CD14-positive monocyte (primary cell): ENCODE measurements around the gene BLVRB. TPM values are rescaled to one million over a fixed set of nuclear protein-coding genes. Genes with fewer than 3 reads are reported as not detected.

Source experiments
- DNase-seq, 3 donors: peaks; one replicate each; pipeline ENCODE4 v3.0.0-alpha.2; 2011 to 2022
- H2AFZ ChIP-seq: 2 replicates; pipeline ENCODE4 v1.6.0; 2012; ENCODE audit warnings: mild to moderate bottlenecking, low read depth, low read length, inconsistent platforms; ENCODE audit not compliant: insufficient read depth, poor library complexity, severe bottlenecking
- H3K27ac ChIP-seq, 2 donors: 1 replicate in 1 of 2; 2 replicates in 1 of 2; pipeline ENCODE4 v1.5.1; 2012 to 2013; ENCODE audit warnings: low read length in 2 of 2, control low read depth in 1 of 2, inconsistent platforms in 1 of 2, low read depth in 1 of 2, mild to moderate bottlenecking in 1 of 2
- H3K27me3 ChIP-seq, 2 donors: one replicate each; pipeline versions ENCODE4 v1.6.0 to v1.6.1; 2011 to 2013; ENCODE audit warnings: low read length in 2 of 2; ENCODE audit not compliant: control insufficient read depth in 2 of 2, insufficient read depth in 2 of 2
- H3K36me3 ChIP-seq, 2 donors: replicated peaks in 1 of 2; 1 replicate in 1 of 2; 2 replicates in 1 of 2; pipeline versions ENCODE4 v1.5.1 to v1.6.1; 2012 to 2013; ENCODE audit warnings: low read length in 2 of 2, control low read depth in 1 of 2, inconsistent platforms in 1 of 2, mild to moderate bottlenecking in 1 of 2; ENCODE audit not compliant: insufficient read depth in 2 of 2, control insufficient read depth in 1 of 2
- H3K4me1 ChIP-seq, 2 donors: 1 replicate in 1 of 2; 2 replicates in 1 of 2; pipeline versions ENCODE4 v1.5.1 to v1.6.1; 2012 to 2013; ENCODE audit warnings: low read length in 2 of 2, control low read depth in 1 of 2, inconsistent platforms in 1 of 2, mild to moderate bottlenecking in 1 of 2, moderate library complexity in 1 of 2; ENCODE audit not compliant: insufficient read depth in 2 of 2, control insufficient read depth in 1 of 2
- H3K4me2 ChIP-seq: replicated peaks from 2 replicates; pipeline ENCODE3; 2012; ENCODE audit warnings: low read length, moderate library complexity, mild to moderate bottlenecking; ENCODE audit not compliant: poor library complexity, severe bottlenecking; ENCODE audit errors: extremely low read depth
- H3K4me3 ChIP-seq, 3 experiments: fragments of 200-600 bp in 1 of 3; sonication (generic) in 1 of 3; replicated peaks in 1 of 3; 1 replicate in 2 of 3; 2 replicates in 1 of 3; pipeline ENCODE4 v1.5.1; 2011 to 2013; ENCODE audit warnings: low read length in 3 of 3, mild to moderate bottlenecking in 3 of 3, control low read depth in 2 of 3, low read depth in 2 of 3, inconsistent platforms in 1 of 3, moderate library complexity in 1 of 3
- H3K79me2 ChIP-seq: 2 replicates; pipeline ENCODE4 v1.6.0; 2012; ENCODE audit warnings: mild to moderate bottlenecking, control low read depth, inconsistent platforms, low read length, moderate library complexity; ENCODE audit not compliant: insufficient read depth
- H3K9ac ChIP-seq: 2 replicates; pipeline ENCODE4 v1.6.0; 2017; ENCODE audit warnings: low read length, mild to moderate bottlenecking; ENCODE audit not compliant: insufficient read depth, poor library complexity, severe bottlenecking
- H3K9me3 ChIP-seq, 2 donors: replicated peaks in 1 of 2; 1 replicate in 1 of 2; 2 replicates in 1 of 2; pipeline versions ENCODE4 v1.5.1 to v1.6.1; 2012 to 2013; ENCODE audit warnings: low read length in 2 of 2, control low read depth in 1 of 2; ENCODE audit not compliant: control insufficient read depth in 1 of 2, insufficient read depth in 1 of 2
- H4K20me1 ChIP-seq: 2 replicates; pipeline ENCODE4 v1.6.0; 2012; ENCODE audit warnings: mild to moderate bottlenecking, low read length, control low read depth, moderate library complexity; ENCODE audit not compliant: insufficient read depth
- H3K27ac Mint-ChIP-seq, 7 donors: one replicate each; pipeline ENCODE4 v1.8.0; 2020; ENCODE audit warnings: mild to moderate bottlenecking in 7 of 7, mixed read lengths in 7 of 7, moderate library complexity in 6 of 7, inconsistent platforms in 2 of 7
- H3K27me3 Mint-ChIP-seq, 3 donors: one replicate each; pipeline ENCODE4 v1.8.0; 2021 to 2022; ENCODE audit warnings: low read depth in 3 of 3, mild to moderate bottlenecking in 3 of 3, mixed read lengths in 3 of 3, moderate library complexity in 3 of 3, inconsistent platforms in 1 of 3
- H3K36me3 Mint-ChIP-seq, 2 donors: one replicate each; pipeline ENCODE4 v1.8.0; 2020; ENCODE audit warnings: mixed read lengths in 2 of 2, inconsistent platforms in 1 of 2, mild to moderate bottlenecking in 1 of 2
- H3K4me1 Mint-ChIP-seq: one replicate; pipeline ENCODE4 v1.8.0; 2020; ENCODE audit warnings: mild to moderate bottlenecking, mixed read lengths
- H3K4me3 Mint-ChIP-seq, 2 donors: one replicate each; pipeline ENCODE4 v1.8.0; 2020; ENCODE audit warnings: mild to moderate bottlenecking in 2 of 2, mixed read lengths in 2 of 2, moderate library complexity in 1 of 2
- H3K9me3 Mint-ChIP-seq, 7 donors: one replicate each; pipeline ENCODE4 v1.8.0; 2020 to 2022; ENCODE audit warnings: mixed read lengths in 7 of 7, mild to moderate bottlenecking in 6 of 7, moderate library complexity in 6 of 7, inconsistent platforms in 2 of 7
- WGBS: methylation state at CpG from one replicate; pipeline ENCODE4 v1.1.5; 2013; ENCODE audit warnings: missing lambda C conversion rate; ENCODE audit not compliant: insufficient coverage; 5-methylcytosine and 5-hydroxymethylcytosine counted together
- intact Hi-C, 2 donors: fragments of 100-400 bp; cut with micrococcal nuclease; formaldehyde crosslinking; loops; one replicate each; pipeline versions ENCODE4 v1.15.0 to v1.15.1; 2023
- polyA plus RNA-seq, 3 donors: library from polyadenylated mRNA; depleted of rRNA in 1 of 3; unstranded in 2 of 3; stranded (reverse) in 1 of 3; fragments of 300-500 nt in 2 of 3; fragments of >200 nt in 1 of 3; fragmentation: Illumina TruSeq in 2 of 3; gene quantifications; 1 replicate in 2 of 3; 2 replicates in 1 of 3; pipeline ENCODE4 v1.2.3, GENCODE V29; 2012 to 2021
- TF ChIP-seq, protein P1 (sequence below): fragments of 200-600 bp; IDR thresholded peaks from one replicate; pipeline ENCODE4 v1.8.0; 2022; ENCODE audit warnings: antibody characterized with exemption, mild to moderate bottlenecking

The BLVRB gene
- polyA plus RNA-seq, 3 donors: 299 to 625 (median 601) TPM

GRCh38 chr19:40474737-40475136 lies 9.2 kb upstream of the BLVRB start:
- no CpG with 5 or more reads among the region's 4 CpGs for WGBS

DNA sequence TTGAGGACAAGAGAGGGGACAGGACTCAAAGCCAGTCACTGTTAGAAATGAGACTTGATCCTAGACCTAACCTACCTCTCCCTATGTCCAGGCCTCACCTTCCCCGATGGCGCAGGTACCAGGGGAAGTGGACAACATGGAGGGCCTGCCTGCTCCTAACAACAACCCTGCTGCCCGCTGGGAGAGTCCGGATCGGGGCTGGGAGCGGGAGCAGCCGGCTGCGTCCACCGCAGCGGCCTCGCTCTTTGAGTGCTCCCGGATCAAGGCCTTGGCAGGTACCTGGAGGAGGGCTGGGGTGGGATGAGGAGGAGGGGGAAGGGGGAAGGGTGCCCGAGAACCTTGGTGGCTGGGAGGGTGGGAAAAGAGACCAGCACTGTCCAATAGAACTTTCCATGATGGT lies 7.0 kb upstream of the BLVRB start:
- H3K27me3 ChIP-seq: peaks cover 6 to 13% of the 10 kb centered on the region in 2 donors
- H3K36me3 Mint-ChIP-seq: peaks cover 0 to 4% of the 10 kb centered on the region in 2 donors
- H2AFZ ChIP-seq: no peak overlapping the region
- intact Hi-C loops: no loop called here
- no peaks in the 10 kb centered on the region for H3K36me3 ChIP-seq
- H3K9me3 Mint-ChIP-seq: peaks cover 0 to 4% (median 0%) of the 10 kb centered on the region in 7 donors
- WGBS: 100% methylated on average over 2 of the region's 13 CpGs
- H3K9me3 ChIP-seq: no peaks in the 10 kb centered on the region
- no peak overlapping the region for H3K4me2 ChIP-seq
- H3K4me3 ChIP-seq: no peak overlapping the region
- H3K27ac Mint-ChIP-seq: no peak overlapping the region
- H4K20me1 ChIP-seq: no peaks in the 10 kb centered on the region
- H3K79me2 ChIP-seq: no peaks in the 10 kb centered on the region
- peaks cover 0 to 2% of the 10 kb centered on the region in 2 donors for H3K4me1 ChIP-seq
- no peak overlapping the region for H3K4me3 Mint-ChIP-seq
- H3K9ac ChIP-seq: no peak overlapping the region
- DNase-seq: no peak
- H3K27me3 Mint-ChIP-seq: peaks cover 21 to 30% (median 25%) of the 10 kb centered on the region in 3 donors
- H3K27ac ChIP-seq: no peak overlapping the region
- TF ChIP-seq, protein P1, sequence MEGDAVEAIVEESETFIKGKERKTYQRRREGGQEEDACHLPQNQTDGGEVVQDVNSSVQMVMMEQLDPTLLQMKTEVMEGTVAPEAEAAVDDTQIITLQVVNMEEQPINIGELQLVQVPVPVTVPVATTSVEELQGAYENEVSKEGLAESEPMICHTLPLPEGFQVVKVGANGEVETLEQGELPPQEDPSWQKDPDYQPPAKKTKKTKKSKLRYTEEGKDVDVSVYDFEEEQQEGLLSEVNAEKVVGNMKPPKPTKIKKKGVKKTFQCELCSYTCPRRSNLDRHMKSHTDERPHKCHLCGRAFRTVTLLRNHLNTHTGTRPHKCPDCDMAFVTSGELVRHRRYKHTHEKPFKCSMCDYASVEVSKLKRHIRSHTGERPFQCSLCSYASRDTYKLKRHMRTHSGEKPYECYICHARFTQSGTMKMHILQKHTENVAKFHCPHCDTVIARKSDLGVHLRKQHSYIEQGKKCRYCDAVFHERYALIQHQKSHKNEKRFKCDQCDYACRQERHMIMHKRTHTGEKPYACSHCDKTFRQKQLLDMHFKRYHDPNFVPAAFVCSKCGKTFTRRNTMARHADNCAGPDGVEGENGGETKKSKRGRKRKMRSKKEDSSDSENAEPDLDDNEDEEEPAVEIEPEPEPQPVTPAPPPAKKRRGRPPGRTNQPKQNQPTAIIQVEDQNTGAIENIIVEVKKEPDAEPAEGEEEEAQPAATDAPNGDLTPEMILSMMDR: no peak
- H3K4me1 Mint-ChIP-seq: peaks cover 7% of the 10 kb centered on the region

More at GRCh38 chr19:40474737-40475136, 9.2 kb upstream of the BLVRB start:
- peaks cover 0 to 1% (median 0%) of the 10 kb centered on the region in 7 donors for H3K9me3 Mint-ChIP-seq
- H3K27ac ChIP-seq: no peak overlapping the region
- no peaks in the 10 kb centered on the region for H3K27me3 ChIP-seq
- no peak overlapping the region for H3K9ac ChIP-seq
- no peak overlapping the region for H2AFZ ChIP-seq
- peaks cover 8 to 14% (median 13%) of the 10 kb centered on the region in 3 donors for H3K27me3 Mint-ChIP-seq
- no peak for DNase-seq
- no peaks in the 10 kb centered on the region for H3K79me2 ChIP-seq
- no peaks in the 10 kb centered on the region for H3K36me3 Mint-ChIP-seq
- H3K4me3 ChIP-seq: no peak overlapping the region
- H3K9me3 ChIP-seq: no peaks in the 10 kb centered on the region
- intact Hi-C loops: no loop called here
- TF ChIP-seq, protein P1: no peak
- no peak overlapping the region for H3K27ac Mint-ChIP-seq
- H3K4me1 ChIP-seq: no peaks in the 10 kb centered on the region
- H3K4me1 Mint-ChIP-seq: no peaks in the 10 kb centered on the region
- H4K20me1 ChIP-seq: no peaks in the 10 kb centered on the region
- no peaks in the 10 kb centered on the region for H3K36me3 ChIP-seq
- no peak overlapping the region for H3K4me2 ChIP-seq
- no peak overlapping the region for H3K4me3 Mint-ChIP-seq
